Measurements from ENCODE around the gene GOLGA2.
"Not testable (repeated sequence)": the region's sequence is repeated elsewhere in the genome, so short reads cannot be mapped to it uniquely, and the experiment has no call there.

Gene GOLGA2

GRCh38 chr9:128286440-128286839 lies 10.6 kb upstream of the GOLGA2 start:
- ChIA-PET POLR2A (no interaction called here), CTCF (interaction anchor here (1.6 to 4.8 kb wide), 3 partner anchors 11 to 134 kb away, joined by 4 to 56 read pairs (median 4); partner anchors contain the start of genes CERCAM and DNM1)
- DNase-seq (ENCODE audit: low read depth, low spot score) = no peak
- TF ChIP-seq CTCF (IDR thresholded peaks at IDR 0.05; ENCODE audit: insufficient read depth, low read length, missing control alignments) = no peak
- no peak overlapping the region for H3K4me3 ChIP-seq (ENCODE audit: low read depth, low read length)

- no peak for DNase-seq (ENCODE audit: low read depth, low spot score)
- CTCF ChIA-PET = interaction anchor here (1.2 to 4.8 kb wide), 2 partner anchors 12 to 58 kb away, joined by 3 to 56 read pairs; no protein-coding TSS in a partner anchor
- H3K4me3 ChIP-seq (ENCODE audit: low read depth, low read length) = no peak overlapping the region
- POLR2A ChIA-PET = no interaction called here
- TF ChIP-seq CTCF (IDR thresholded peaks at IDR 0.05; ENCODE audit: insufficient read depth, low read length, missing control alignments) = no peak
These were observed 9.4 kb upstream of the GOLGA2 start for GRCh38 chr9:128285033-128285784.

- no peak for TF ChIP-seq CTCF (IDR thresholded peaks at IDR 0.05; ENCODE audit: insufficient read depth, low read length, missing control alignments)
- POLR2A ChIA-PET = interaction anchor here (0.6 to 1.2 kb wide), 2 partner anchors 10 to 26 kb away, joined by 4 read pairs; no protein-coding TSS in a partner anchor
- no peak overlapping the region for H3K4me3 ChIP-seq (ENCODE audit: low read depth, low read length)
- CTCF ChIA-PET = interaction anchor here (1.0 to 4.4 kb wide), 3 partner anchors 10 to 56 kb away, joined by 3 to 33 read pairs (median 4); no protein-coding TSS in a partner anchor
- no peak for DNase-seq (ENCODE audit: low read depth, low spot score)
These were observed 6.7 kb upstream of the GOLGA2 start for GRCh38 chr9:128282500-128282899.

GRCh38 chr9:128280084-128280622 lies 4.3 kb upstream of the GOLGA2 start:
- H3K4me3 ChIP-seq (ENCODE audit: low read depth, low read length) = no peak overlapping the region
- POLR2A ChIA-PET = no interaction called here
- CTCF ChIA-PET = interaction anchor here (0.9 to 4.4 kb wide), 2 partner anchors 12 to 16 kb away, joined by 3 to 33 read pairs; no protein-coding TSS in a partner anchor

GRCh38 chr9:128279088-128280073 lies 3.6 kb upstream of the GOLGA2 start:
- POLR2A ChIA-PET; H3K4me3 ChIP-seq (ENCODE audit: low read depth, low read length); DNase-seq (ENCODE audit: low read depth, low spot score): not testable (repeated sequence)
- CTCF ChIA-PET = interaction anchor here (0.9 to 4.4 kb wide), 3 partner anchors 13 to 24 kb away, joined by 3 to 33 read pairs (median 9); no protein-coding TSS in a partner anchor

More at GRCh38 chr9:128280084-128280622, 4.3 kb upstream of the GOLGA2 start:
- DNase-seq (ENCODE audit: low read depth, low spot score) = no peak
- no peak for TF ChIP-seq CTCF (IDR thresholded peaks at IDR 0.05; ENCODE audit: insufficient read depth, low read length, missing control alignments)

GRCh38 chr9:128276574-128277270 lies 915 bp upstream of the GOLGA2 start:
- POLR2A ChIA-PET = interaction anchor here (0.9 kb wide), 4 partner anchors 15 to 95 kb away, joined by 3 to 5 read pairs (median 4); partner anchors contain the start of gene URM1

More at GRCh38 chr9:128276574-128277270, 915 bp upstream of the GOLGA2 start:
- peak overlapping the region; percentile 85 for H3K4me3 ChIP-seq (ENCODE audit: low read depth, low read length)
- no peak for TF ChIP-seq CTCF (IDR thresholded peaks at IDR 0.05; ENCODE audit: insufficient read depth, low read length, missing control alignments)
- no peak for DNase-seq (ENCODE audit: low read depth, low spot score)
- CTCF ChIA-PET = interaction anchor here (1.0 to 2.1 kb wide), 4 partner anchors 12 to 163 kb away, joined by 3 to 11 read pairs (median 4); no protein-coding TSS in a partner anchor

Data from AG04449 (cell line).